MCF 10A (cell line): ENCODE results near the gene MAPT. TPM values are rescaled to one million over a fixed set of nuclear protein-coding genes. Genes with fewer than 3 reads are reported as not detected.
"Not testable (repeated sequence)": the region's sequence is repeated elsewhere in the genome, so short reads cannot be mapped to it uniquely, and the experiment has no call there.

Experiments
- BruUV-seq: library from RNA; stranded (reverse); fragments of 400-500 nt; replicated peaks from 2 replicates; lab custom pipeline; 2021; lab: Mats Ljungman, UMichigan
- CTCF ChIA-PET: fragments of 300-600 bp; sonication (Branson Sonifier 250); formaldehyde crosslinking; extraction: SDS; loops from one replicate; lab custom pipeline; 2021; ENCODE audit warnings: antibody characterized with exemption, inconsistent platforms; lab: Yijun Ruan, JAX
- POLR2A ChIA-PET: fragments of 300-600, 350-650 bp; sonication (Branson Sonifier 250); formaldehyde crosslinking; extraction: SDS; loops from one replicate; lab custom pipeline; 2020; ENCODE audit warnings: antibody characterized with exemption, inconsistent platforms; lab: Yijun Ruan, JAX
- DNase-seq: peaks from one replicate; pipeline ENCODE4 v3.0.0-alpha.2; 2018; ENCODE audit not compliant: unreplicated experiment
- H3K27ac Mint-ChIP-seq: one replicate; pipeline ENCODE4 v1.8.0; 2022; ENCODE audit warnings: mild to moderate bottlenecking, low read depth, mixed read lengths; ENCODE audit not compliant: unreplicated experiment
- H3K27me3 Mint-ChIP-seq: one replicate; pipeline ENCODE4 v1.8.0; 2022; ENCODE audit warnings: mixed read lengths; ENCODE audit not compliant: insufficient read depth, unreplicated experiment
- H3K36me3 Mint-ChIP-seq: one replicate; pipeline ENCODE4 v1.8.0; 2022; ENCODE audit warnings: mild to moderate bottlenecking, moderate library complexity, mixed read lengths; ENCODE audit not compliant: insufficient read depth, unreplicated experiment
- H3K4me1 Mint-ChIP-seq: one replicate; pipeline ENCODE4 v1.8.0; 2022; ENCODE audit warnings: mixed read lengths; ENCODE audit not compliant: insufficient read depth, unreplicated experiment
- H3K4me3 Mint-ChIP-seq: one replicate; pipeline ENCODE4 v1.8.0; 2022; ENCODE audit warnings: mild to moderate bottlenecking, moderate library complexity, mixed read lengths; ENCODE audit not compliant: unreplicated experiment
- H3K9me3 Mint-ChIP-seq: one replicate; pipeline ENCODE4 v1.8.0; 2022; ENCODE audit warnings: mixed read lengths; ENCODE audit not compliant: unreplicated experiment
- intact Hi-C: fragments of 100-400 bp; cut with micrococcal nuclease; formaldehyde crosslinking; loops from 2 replicates; pipeline ENCODE4 v1.14.1; 2022
- total RNA-seq: library from RNA; stranded (reverse); gene quantifications from 2 replicates; pipeline ENCODE4 v1.2.3, GENCODE V29; 2022
- TF ChIP-seq, protein P1 (sequence below): fragments of 200-600 bp; IDR thresholded peaks from one replicate; pipeline ENCODE4 v1.8.0; 2022; ENCODE audit warnings: antibody characterized with exemption, mild to moderate bottlenecking; ENCODE audit not compliant: unreplicated experiment

Gene MAPT
- total RNA-seq, 1 experiment from 2014 or later: 0.42 TPM

DNA sequence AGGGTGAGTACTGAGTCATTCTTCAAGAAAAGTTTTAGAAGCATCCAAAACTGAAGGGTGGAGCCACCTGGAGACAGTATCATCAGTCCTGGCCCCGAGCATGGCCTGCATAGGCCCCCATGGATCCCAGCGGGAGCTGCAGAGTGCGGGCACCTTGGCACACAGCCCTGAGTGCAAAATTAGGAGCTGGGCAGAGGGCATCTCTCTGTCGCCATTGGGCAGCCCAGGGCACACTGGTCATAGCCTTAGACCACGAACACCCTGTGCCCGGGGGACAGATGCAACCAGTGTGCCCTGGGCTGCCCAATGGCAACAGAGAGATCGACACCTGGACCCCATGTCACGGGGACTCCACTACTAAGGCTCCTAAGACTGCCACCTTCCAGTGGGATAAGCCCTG is 14.6 kb downstream of the MAPT start:
- H3K4me3 Mint-ChIP-seq: no peak overlapping the region
- no peaks in the 10 kb centered on the region for H3K4me1 Mint-ChIP-seq
- BruUV-seq: no TSS peak
- intact Hi-C loops: no loop called here
- ChIA-PET CTCF (interaction anchor here (0.6 to 0.8 kb wide), 2 partner anchors 234 to 1050 kb away, joined by 3 to 4 read pairs; no protein-coding TSS in a partner anchor), POLR2A (interaction anchor here (0.7 kb wide), 1 partner anchor 15 kb away, joined by 4 read pairs; no protein-coding TSS in a partner anchor)
- no peaks in the 10 kb centered on the region for H3K36me3 Mint-ChIP-seq
- TF ChIP-seq, protein P1, sequence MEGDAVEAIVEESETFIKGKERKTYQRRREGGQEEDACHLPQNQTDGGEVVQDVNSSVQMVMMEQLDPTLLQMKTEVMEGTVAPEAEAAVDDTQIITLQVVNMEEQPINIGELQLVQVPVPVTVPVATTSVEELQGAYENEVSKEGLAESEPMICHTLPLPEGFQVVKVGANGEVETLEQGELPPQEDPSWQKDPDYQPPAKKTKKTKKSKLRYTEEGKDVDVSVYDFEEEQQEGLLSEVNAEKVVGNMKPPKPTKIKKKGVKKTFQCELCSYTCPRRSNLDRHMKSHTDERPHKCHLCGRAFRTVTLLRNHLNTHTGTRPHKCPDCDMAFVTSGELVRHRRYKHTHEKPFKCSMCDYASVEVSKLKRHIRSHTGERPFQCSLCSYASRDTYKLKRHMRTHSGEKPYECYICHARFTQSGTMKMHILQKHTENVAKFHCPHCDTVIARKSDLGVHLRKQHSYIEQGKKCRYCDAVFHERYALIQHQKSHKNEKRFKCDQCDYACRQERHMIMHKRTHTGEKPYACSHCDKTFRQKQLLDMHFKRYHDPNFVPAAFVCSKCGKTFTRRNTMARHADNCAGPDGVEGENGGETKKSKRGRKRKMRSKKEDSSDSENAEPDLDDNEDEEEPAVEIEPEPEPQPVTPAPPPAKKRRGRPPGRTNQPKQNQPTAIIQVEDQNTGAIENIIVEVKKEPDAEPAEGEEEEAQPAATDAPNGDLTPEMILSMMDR: no peak
- no peak overlapping the region for H3K27ac Mint-ChIP-seq
- peaks cover 14% of the 10 kb centered on the region for H3K9me3 Mint-ChIP-seq
- H3K27me3 Mint-ChIP-seq: peaks cover 48% of the 10 kb centered on the region
- DNase-seq: no peak

DNA sequence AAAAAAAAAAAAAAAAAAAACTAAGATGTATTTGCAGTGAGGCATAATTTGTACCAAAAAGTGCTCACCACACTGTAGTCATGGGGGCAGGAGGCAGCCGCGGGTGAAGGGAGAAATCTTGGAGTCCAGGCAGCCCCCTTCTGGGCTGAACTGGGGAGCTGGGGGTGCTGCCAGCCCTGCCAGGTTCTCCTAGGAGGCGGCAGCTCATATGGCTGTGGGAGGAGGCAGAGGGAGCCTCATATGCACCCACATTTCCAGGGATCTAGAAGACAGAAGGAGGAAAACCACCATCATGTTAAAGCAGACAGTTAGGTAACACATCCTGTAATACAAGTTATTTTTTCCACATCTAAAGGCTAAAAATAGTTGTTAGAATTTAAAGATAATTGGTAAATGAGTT is 16.3 kb downstream of the MAPT start:
- no TSS peak for BruUV-seq
- H3K4me1 Mint-ChIP-seq: no peaks in the 10 kb centered on the region
- ChIA-PET POLR2A (no interaction called here), CTCF (no interaction called here)
- H3K27me3 Mint-ChIP-seq: peaks cover 56% of the 10 kb centered on the region
- DNase-seq: no peak
- H3K4me3 Mint-ChIP-seq: no peak overlapping the region
- H3K27ac Mint-ChIP-seq: no peak overlapping the region
- TF ChIP-seq, protein P1: no peak
- H3K9me3 Mint-ChIP-seq: peaks cover 14% of the 10 kb centered on the region
- intact Hi-C loops: no loop called here
- no peaks in the 10 kb centered on the region for H3K36me3 Mint-ChIP-seq

DNA sequence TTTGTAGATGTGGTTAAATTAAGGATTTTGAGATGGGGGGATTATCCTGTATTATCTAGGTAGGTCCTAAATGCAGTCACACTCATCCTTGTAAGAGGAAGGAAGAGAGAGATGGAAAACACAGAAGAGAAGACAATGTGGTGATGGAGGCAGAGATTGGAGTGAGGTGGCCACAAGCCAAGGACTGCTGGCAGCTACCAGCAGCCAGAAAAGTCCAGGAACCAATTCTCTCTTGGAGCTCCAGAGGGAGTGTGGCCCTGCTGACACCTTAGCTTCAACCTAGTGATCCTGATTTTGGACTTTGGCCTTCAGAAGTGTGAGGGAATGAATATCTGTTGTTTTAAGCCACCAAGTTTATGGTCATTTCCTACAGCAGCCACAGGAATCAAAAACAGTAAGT is 18.0 kb downstream of the MAPT start:
- no TSS peak for BruUV-seq
- no peak for DNase-seq
- CTCF ChIA-PET: no interaction called here
- no peak overlapping the region for H3K4me3 Mint-ChIP-seq
- intact Hi-C loops: no loop called here
- POLR2A ChIA-PET: no interaction called here
- H3K9me3 Mint-ChIP-seq: peaks cover 14% of the 10 kb centered on the region
- H3K4me1 Mint-ChIP-seq: no peaks in the 10 kb centered on the region
- TF ChIP-seq, protein P1: no peak
- H3K27ac Mint-ChIP-seq: no peak overlapping the region
- peaks cover 56% of the 10 kb centered on the region for H3K27me3 Mint-ChIP-seq
- H3K36me3 Mint-ChIP-seq: no peaks in the 10 kb centered on the region

DNA sequence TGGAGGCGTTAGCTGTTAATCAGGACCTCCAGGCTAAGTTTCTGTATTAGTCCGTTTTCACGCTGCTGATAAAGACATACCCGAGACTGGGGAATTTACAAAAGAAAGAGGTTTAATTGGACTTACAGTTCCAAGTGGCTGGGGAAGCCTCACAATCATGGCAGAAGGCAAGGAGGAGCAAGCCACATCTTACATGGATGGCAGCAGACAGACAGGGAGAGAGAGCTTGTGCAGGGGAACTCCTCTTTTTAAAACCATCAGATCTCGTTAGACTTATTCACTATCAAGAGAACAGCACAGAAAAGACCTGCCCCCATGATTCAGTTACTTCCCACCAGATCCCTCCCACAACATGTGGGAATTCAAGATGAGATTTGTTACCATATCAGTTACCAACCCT is 18.7 kb downstream of the MAPT start:
- H3K27ac Mint-ChIP-seq, BruUV-seq, H3K36me3 Mint-ChIP-seq, CTCF ChIA-PET, intact Hi-C loops, H3K4me3 Mint-ChIP-seq, H3K4me1 Mint-ChIP-seq, DNase-seq, POLR2A ChIA-PET: not testable (repeated sequence)
- Mint-ChIP-seq H3K27me3 (peaks cover 56% of the 10 kb centered on the region), H3K9me3 (peaks cover 14% of the 10 kb centered on the region)
